Stimulated activated CD8-positive, alpha-beta memory T cell treated with anti-CD3 and anti-CD28 coated beads, Interleukin-12 subunit alpha, Interleukin-12 subunit beta, amount 100 ng/mL, for 24 hours (primary cell): ENCODE results near the gene VEPH1.

Experiments
- DNase-seq: peaks from one replicate; pipeline ENCODE4 v3.0.0-alpha.2; 2020; ENCODE audit errors: extremely low read depth

VEPH1 gene

GRCh38 chr3:157388976-157389375 is 114.2 kb downstream of the VEPH1 start:
- DNase-seq, result no peak

DNA sequence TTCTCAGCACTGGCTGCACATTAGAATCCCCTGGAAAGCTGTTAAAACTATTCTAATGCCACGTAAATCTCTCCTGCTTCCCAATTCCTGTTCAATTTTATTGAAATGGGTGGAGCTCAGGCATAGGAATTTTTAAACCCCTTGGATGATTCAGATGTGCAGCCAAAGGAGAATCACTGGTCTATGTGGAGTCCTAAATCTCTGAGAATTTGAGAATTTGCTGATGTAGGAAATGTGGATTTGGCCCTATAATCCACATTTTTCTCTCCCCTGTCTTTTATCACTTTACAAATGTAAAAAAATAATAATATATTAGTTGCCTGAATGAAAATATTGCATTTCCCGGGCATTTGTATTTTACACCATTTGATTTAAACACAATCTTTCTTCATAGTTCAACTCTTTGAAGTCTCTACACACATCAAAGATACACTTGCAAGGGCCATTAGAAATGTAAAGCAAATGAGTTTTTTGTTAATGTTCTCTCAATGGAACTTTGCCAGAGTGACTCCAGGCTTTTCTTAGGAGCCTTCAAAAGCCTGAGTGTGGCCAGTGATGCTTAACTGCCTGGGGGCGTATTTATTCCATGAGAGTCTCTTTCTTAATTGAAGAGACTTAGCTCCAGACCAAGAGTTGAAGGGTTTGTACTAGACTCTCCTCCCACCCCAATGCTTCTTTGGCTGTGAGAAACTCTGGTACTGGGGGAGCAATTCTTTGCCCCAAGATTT is 115.3 kb downstream of the VEPH1 start:
- no peak for DNase-seq

- no peak for DNase-seq
These were observed 118.7 kb downstream of the VEPH1 start for GRCh38 chr3:157384491-157384890.

DNA sequence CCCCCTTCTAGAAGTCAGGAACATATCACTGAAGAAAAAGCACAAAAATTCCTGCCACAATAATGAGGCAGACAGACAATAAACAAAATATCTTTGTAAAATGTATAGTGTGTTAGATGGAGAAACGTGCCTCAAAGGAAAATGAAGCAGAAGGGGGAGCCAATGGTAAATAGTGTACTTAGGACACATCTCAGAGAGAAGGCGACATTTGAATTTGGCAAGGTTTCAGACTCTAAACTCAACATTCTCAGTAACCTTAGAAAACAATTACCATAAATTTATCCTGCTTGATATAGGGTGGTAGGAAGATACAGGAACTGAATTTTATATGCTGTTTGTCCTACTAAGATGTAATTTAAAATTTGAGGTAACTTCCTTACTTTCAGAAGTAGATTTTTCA is 119.2 kb downstream of the VEPH1 start:
- no peak for DNase-seq

DNA sequence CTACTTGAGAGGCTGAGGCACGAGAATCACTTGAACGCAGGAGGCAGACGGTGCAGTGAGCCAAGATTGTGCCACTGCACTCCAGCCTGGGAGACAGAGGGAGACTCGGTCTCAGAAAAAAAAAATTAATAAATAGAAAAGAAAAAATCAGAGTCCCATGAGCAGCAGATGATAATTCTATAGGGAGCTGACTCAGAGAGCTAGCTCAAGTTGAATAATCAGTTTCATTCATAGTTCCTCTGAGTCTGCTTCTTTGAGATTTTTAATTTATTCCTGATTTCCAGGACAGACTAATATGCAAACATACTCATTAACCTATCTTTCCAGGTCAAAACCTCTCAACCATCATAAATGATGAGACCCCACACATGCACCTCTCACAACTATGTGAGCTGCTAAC is 121.6 kb downstream of the VEPH1 start:
- DNase-seq, result no peak

DNA sequence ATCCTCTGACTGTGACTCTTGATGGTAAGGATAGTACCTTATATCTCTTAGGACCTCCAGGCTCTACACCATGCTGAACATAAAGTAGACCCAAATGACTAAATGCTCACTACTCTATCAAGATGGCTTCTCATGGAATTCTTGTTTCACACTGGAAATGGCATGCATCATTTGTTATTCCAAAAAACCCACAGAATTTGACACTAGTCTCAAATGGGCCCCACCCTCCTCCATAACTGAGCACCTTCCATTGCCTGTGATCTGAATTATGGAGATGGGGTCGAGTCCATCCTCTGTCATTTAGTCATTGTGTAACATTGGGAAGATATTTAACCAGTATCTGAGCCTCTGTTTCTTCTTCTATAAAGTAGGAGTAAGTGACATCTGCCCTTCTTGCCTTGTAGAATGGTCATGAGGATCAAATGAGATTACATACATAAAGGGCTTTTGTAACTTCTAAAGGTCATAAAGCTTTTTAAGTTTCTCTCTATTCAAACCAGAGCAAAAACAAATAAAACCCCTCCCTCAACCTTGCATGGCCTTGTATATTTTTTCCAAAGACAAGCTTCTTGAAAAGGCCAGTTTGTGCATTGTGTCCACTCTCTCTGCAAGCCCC is 123.6 kb downstream of the VEPH1 start:
- no peak for DNase-seq

- DNase-seq, result no peak
These were observed 126.5 kb downstream of the VEPH1 start for GRCh38 chr3:157376603-157377300.

GRCh38 chr3:157375342-157375986 is 127.8 kb downstream of the VEPH1 start:
- no peak for DNase-seq

DNA sequence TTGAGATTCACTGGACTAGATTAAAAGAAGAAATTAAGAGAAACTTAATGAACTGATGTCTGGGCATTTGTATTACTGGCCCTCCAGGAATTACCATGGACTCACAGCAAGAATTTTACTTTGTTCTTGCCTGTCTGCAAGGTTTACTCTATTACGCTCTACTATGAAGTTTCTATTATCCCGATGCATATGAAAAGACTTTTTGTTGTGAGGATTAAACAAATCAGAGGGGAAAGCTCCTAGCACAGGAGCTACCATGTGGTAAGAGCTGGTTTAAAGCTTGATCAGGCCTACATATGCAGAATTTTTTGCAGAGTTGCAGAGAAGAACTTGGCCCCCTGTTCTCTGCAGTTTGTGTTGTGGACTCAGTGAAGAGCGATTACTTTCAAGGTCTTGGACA is 128.3 kb downstream of the VEPH1 start:
- DNase-seq, result no peak

GRCh38 chr3:157373783-157374182 is 129.4 kb downstream of the VEPH1 start:
- no peak for DNase-seq

DNA sequence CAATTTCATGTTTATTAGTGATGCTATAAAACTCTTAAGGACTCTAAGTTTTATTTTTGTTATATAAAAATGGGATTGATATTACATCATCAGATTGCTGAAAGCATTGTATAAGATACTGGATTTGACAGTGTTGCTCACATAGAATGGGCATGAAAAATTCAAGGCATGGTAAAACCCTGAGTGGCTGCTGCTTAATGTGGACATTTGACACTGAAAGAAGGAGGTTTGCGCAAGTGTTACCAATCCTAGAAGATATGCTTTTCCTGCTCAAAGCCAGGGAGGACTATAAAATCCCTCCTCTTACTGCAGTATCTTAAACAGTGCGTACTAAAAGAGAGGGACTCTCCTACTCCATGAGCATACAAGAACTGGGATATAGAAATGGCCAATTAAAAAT is 132.3 kb downstream of the VEPH1 start:
- DNase-seq, result no peak

- DNase-seq, result no peak
These were observed 133.3 kb downstream of the VEPH1 start for GRCh38 chr3:157369727-157370421.

DNA sequence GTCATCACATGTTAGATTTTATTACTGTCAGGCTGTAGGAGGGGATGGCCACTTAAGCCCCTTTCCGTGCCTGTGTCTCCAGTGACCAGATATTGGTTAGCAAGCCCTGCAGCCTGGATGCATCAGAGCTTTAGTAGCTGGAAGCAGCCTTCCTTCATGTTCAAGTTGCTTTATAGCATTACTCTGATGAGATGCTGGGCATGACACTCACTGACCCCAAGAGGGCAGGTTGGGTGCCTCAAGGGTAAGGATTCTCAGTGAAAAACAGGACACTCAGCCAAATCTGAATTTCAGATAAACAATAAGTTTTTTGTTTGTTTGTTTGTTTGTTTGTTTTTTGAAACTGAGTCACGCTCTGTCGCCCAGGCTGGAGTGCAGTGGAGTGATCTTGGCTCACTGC is 135.0 kb downstream of the VEPH1 start:
- no peak for DNase-seq

DNA sequence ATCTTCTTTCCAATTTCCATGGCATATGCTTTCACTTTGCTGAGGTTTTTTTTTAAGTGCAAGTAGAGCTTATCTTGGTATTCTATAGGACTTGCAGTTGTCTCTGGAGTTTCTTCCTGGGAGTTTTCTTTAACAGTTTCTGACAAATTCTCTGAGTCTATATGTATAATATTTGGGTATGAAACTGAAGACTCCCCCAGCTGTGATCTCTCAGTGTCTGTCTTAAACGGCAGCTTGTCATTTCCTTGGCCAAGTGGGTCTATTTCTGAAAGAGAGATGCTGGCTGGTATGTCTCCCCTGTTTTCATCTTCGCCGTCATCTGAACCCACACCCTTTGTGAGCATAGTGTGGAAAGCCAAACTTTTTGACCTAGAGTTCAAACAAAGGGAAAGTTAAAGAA is 139.8 kb downstream of the VEPH1 start:
- DNase-seq, result no peak

GRCh38 chr3:157362348-157362747 is 140.9 kb downstream of the VEPH1 start:
- no peak for DNase-seq

- no peak for DNase-seq
These were observed 143.2 kb downstream of the VEPH1 start for GRCh38 chr3:157360044-157360443.

- no peak for DNase-seq
These were observed 146.7 kb downstream of the VEPH1 start for GRCh38 chr3:157356541-157356940.

- DNase-seq, result no peak
These were observed 147.9 kb downstream of the VEPH1 start for GRCh38 chr3:157355276-157355675.

DNA sequence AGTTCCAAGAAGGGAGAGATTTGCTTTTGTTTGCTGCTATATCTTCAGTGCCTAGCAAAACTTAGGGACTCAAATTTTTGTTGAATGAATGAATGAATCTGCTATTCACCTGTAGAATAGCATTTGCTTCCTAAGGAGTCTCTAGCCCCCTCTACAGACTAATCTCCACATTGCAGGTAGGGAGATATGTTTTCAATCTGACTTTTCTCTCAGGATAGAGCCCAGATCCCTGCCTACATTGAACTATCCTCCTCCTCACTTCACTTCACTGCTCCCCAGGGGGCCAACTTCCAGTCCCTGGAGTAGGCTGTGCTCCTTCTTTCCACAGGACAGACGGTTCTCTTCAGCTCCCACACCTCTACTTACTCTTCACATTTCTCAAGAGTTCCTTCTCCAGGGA is 148.5 kb downstream of the VEPH1 start:
- no peak for DNase-seq

DNA sequence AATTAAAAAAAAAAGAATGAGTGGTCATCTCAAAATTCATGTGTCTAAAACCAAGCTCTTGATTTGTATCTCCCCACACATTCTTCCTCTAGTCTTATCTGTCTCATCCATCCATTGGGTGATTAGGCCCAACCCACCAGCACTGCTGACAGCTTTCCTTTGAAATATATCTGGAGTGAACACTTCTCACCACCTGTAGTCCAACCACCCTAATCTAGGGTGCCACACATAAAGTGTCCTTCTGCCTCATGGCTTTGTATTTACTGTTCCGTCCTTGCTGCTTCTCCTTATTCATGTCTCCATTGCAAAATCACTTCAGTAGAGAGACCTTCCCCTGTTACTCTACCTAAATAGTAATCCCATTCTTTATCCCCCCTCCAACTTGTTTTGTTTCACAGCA is 149.0 kb downstream of the VEPH1 start:
- DNase-seq, result no peak

DNA sequence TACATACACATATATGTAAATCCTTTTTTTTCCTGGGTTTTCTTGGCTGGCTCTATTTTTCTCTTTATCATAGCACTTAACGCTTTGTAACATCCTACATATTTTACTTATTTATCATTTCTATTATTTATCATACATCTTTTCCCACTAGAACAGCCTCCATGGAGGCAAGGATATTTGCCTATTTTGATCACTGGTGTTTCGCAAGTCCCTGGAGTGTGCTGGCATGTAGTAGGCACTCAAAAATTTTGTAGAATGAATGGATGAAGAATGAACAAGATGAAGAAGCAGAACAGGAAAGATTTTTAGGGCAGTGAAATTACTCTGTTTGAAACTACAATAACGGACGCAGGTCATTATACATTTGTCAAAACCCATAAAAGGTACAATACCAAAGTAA is 149.6 kb downstream of the VEPH1 start:
- DNase-seq, result no peak

DNA sequence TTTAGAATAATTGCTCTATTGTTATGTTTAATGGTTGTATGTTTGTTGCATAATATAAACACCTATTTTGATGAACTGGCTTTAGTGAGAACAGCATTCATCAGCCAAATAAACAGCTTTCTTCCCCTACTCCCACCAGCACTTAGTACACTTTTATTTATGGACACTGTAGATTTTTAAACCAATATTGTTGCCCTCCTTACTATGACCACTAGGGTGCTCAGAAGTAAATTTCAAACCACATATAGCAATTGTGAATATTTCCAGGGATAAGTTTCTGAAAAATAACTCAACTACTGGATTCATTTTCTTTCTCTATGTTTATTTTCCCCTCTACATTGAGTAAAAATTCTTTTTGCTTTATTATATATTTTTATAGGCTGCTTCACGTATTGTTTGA is 151.2 kb downstream of the VEPH1 start:
- no peak for DNase-seq
